ENCODE data around the gene EEF2KMT.
"Not testable (repeated sequence)": the region's sequence is repeated elsewhere in the genome, so short reads cannot be mapped to it uniquely, and the experiment has no call there.

DNA sequence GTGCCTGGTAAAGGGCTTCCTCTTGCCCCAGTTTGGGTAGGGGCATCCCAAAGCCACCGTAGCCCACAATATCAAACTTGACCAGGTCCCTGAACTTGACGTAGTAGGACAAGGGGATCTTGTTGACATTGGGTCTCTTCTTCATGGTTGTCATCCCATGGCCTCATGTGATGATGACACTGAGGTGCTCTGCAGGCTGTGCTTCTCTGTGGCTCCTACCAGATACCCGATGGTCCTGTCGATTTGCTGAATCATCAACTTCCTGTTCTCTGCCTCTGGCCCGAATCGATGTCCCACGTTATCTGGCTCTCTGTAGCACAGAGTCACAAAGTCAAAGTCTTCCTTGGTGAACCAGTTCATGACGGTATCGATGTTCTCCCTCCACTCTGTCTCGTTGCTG lies 13.3 kb upstream of the EEF2KMT start:
- TF ChIP-seq, protein P1, sequence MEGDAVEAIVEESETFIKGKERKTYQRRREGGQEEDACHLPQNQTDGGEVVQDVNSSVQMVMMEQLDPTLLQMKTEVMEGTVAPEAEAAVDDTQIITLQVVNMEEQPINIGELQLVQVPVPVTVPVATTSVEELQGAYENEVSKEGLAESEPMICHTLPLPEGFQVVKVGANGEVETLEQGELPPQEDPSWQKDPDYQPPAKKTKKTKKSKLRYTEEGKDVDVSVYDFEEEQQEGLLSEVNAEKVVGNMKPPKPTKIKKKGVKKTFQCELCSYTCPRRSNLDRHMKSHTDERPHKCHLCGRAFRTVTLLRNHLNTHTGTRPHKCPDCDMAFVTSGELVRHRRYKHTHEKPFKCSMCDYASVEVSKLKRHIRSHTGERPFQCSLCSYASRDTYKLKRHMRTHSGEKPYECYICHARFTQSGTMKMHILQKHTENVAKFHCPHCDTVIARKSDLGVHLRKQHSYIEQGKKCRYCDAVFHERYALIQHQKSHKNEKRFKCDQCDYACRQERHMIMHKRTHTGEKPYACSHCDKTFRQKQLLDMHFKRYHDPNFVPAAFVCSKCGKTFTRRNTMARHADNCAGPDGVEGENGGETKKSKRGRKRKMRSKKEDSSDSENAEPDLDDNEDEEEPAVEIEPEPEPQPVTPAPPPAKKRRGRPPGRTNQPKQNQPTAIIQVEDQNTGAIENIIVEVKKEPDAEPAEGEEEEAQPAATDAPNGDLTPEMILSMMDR (IDR thresholded peaks at IDR 0.05; ENCODE audit: low read length) = not testable (repeated sequence)
- not testable (repeated sequence) for TF ChIP-seq EZH2 (IDR thresholded peaks at IDR 0.05; ENCODE audit: borderline replicate concordance, low read length)

Measured in OCI-LY1 (cell line).